Nephron (organoid): Measurements from ENCODE around the gene CDH7.

Experiments used
- H3K27ac Mint-ChIP-seq, 3 experiments: 2 replicates each; pipeline ENCODE4 v1.8.0; 2020; ENCODE audit warnings: mixed read lengths in 3 of 3, mild to moderate bottlenecking in 2 of 3, moderate library complexity in 1 of 3
- H3K27me3 Mint-ChIP-seq: 2 replicates; pipeline ENCODE4 v1.8.0; 2021; ENCODE audit warnings: low read depth, mild to moderate bottlenecking, moderate library complexity, mixed read lengths
- H3K36me3 Mint-ChIP-seq: 2 replicates; pipeline ENCODE4 v1.8.0; 2020; ENCODE audit warnings: low read depth, mixed read lengths
- H3K4me1 Mint-ChIP-seq: 2 replicates; pipeline ENCODE4 v1.8.0; 2020; ENCODE audit warnings: mixed read lengths
- H3K4me3 Mint-ChIP-seq, 3 experiments: 2 replicates each; pipeline ENCODE4 v1.8.0; 2020; ENCODE audit warnings: mild to moderate bottlenecking in 3 of 3, mixed read lengths in 3 of 3, moderate library complexity in 2 of 3
- H3K9me3 Mint-ChIP-seq: 2 replicates; pipeline ENCODE4 v1.8.0; 2020; ENCODE audit warnings: mixed read lengths
- CTCF ChIP-seq, 3 experiments: fragments of 200-600 bp; sonication (generic); IDR thresholded peaks; one replicate each; pipeline ENCODE4 v1.5.0; 2021; ENCODE audit warnings: antibody characterized with exemption in 3 of 3; ENCODE audit not compliant: unreplicated experiment in 3 of 3

Gene CDH7

GRCh38 chr18:65760457-65760856 is 9.6 kb downstream of the CDH7 start:
- Mint-ChIP-seq H3K27me3 (no peaks in the 10 kb centered on the region), H3K9me3 (no peaks in the 10 kb centered on the region), H3K36me3 (peaks cover 27% of the 10 kb centered on the region), H3K4me3 (no peak overlapping the region), H3K27ac (no peak overlapping the region), H3K4me1 (peaks cover 25% of the 10 kb centered on the region)
- TF ChIP-seq CTCF (IDR thresholded peaks at IDR 0.05; ENCODE audit: unreplicated experiment in 3 of 3): no peak

GRCh38 chr18:65761636-65762295 is 11.0 kb downstream of the CDH7 start:
- no peak overlapping the region for H3K27ac Mint-ChIP-seq
- H3K27me3 Mint-ChIP-seq: no peaks in the 10 kb centered on the region
- no peaks in the 10 kb centered on the region for H3K9me3 Mint-ChIP-seq
- no peak for TF ChIP-seq CTCF (IDR thresholded peaks at IDR 0.05; ENCODE audit: unreplicated experiment in 3 of 3)
- H3K4me3 Mint-ChIP-seq: no peak overlapping the region
- peaks cover 14% of the 10 kb centered on the region for H3K4me1 Mint-ChIP-seq
- peaks cover 28% of the 10 kb centered on the region for H3K36me3 Mint-ChIP-seq

GRCh38 chr18:65762556-65762955 is 11.7 kb downstream of the CDH7 start:
- Mint-ChIP-seq H3K27ac (no peak overlapping the region), H3K4me3 (no peak overlapping the region), H3K4me1 (peaks cover 8% of the 10 kb centered on the region), H3K9me3 (no peaks in the 10 kb centered on the region), H3K27me3 (no peaks in the 10 kb centered on the region), H3K36me3 (peaks cover 32% of the 10 kb centered on the region)
- TF ChIP-seq CTCF (IDR thresholded peaks at IDR 0.05; ENCODE audit: unreplicated experiment in 3 of 3): no peak

- H3K36me3 Mint-ChIP-seq: peaks cover 22% of the 10 kb centered on the region
- H3K27ac Mint-ChIP-seq: no peak overlapping the region
- no peak overlapping the region for H3K4me3 Mint-ChIP-seq
Observed at GRCh38 chr18:65767406-65767805, 16.6 kb downstream of the CDH7 start.

GRCh38 chr18:65768120-65768778 is 17.4 kb downstream of the CDH7 start:
- no peaks in the 10 kb centered on the region for H3K27me3 Mint-ChIP-seq
- TF ChIP-seq CTCF (IDR thresholded peaks at IDR 0.05; ENCODE audit: unreplicated experiment in 3 of 3): no peak
- H3K27ac Mint-ChIP-seq: no peak overlapping the region
- H3K4me1 Mint-ChIP-seq: peaks cover 8% of the 10 kb centered on the region
- no peaks in the 10 kb centered on the region for H3K9me3 Mint-ChIP-seq
- H3K36me3 Mint-ChIP-seq: peaks cover 17% of the 10 kb centered on the region
- H3K4me3 Mint-ChIP-seq: no peak overlapping the region

More at GRCh38 chr18:65767406-65767805, 16.6 kb downstream of the CDH7 start:
- Mint-ChIP-seq H3K9me3 (no peaks in the 10 kb centered on the region), H3K27me3 (no peaks in the 10 kb centered on the region), H3K4me1 (peaks cover 11% of the 10 kb centered on the region)
- TF ChIP-seq CTCF (IDR thresholded peaks at IDR 0.05; ENCODE audit: unreplicated experiment in 3 of 3): no peak

- H3K27ac Mint-ChIP-seq: no peak overlapping the region
- no peaks in the 10 kb centered on the region for H3K27me3 Mint-ChIP-seq
- no peak for TF ChIP-seq CTCF (IDR thresholded peaks at IDR 0.05; ENCODE audit: unreplicated experiment in 3 of 3)
- H3K4me1 Mint-ChIP-seq: peaks cover 8% of the 10 kb centered on the region
- no peaks in the 10 kb centered on the region for H3K9me3 Mint-ChIP-seq
- peaks cover 14% of the 10 kb centered on the region for H3K36me3 Mint-ChIP-seq
- no peak overlapping the region for H3K4me3 Mint-ChIP-seq
Observed at GRCh38 chr18:65769652-65770051, 18.8 kb downstream of the CDH7 start.
